ENCODE measurements around the gene PAK1.

GRCh38 chr11:77472991-77473800 is 698 bp downstream of the PAK1 start:
- TF ChIP-seq POLR2A (IDR thresholded peaks at IDR 0.05; ENCODE audit: low read depth, low read length) (no peak), POU2F2 (IDR thresholded peaks at IDR 0.05; ENCODE audit: low read depth, low read length) (no peak), POLR2AphosphoS5 (IDR thresholded peaks at IDR 0.05; ENCODE audit: low read depth, low read length) (no peak), TAF1 (IDR thresholded peaks at IDR 0.05; ENCODE audit: low read depth, low read length) (no peak)
